HG02840 (cell line): ENCODE measurements around the gene NKG7.
A peak's percentile ranks its signal among the peaks of the same experiment; 100 is the strongest.
"Not testable (repeated sequence)": the region's sequence is repeated elsewhere in the genome, so short reads cannot be mapped to it uniquely, and the experiment has no call there.

Source experiments
- ATAC-seq: cut with Tn5 transposase; IDR thresholded peaks from one replicate; pipeline ENCODE4 v1.9.1; 2021; ENCODE audit warnings: mild to moderate bottlenecking, moderate library complexity, moderate number of reproducible peaks; ENCODE audit not compliant: unreplicated experiment, low FRiP score

NKG7 gene, protein sequence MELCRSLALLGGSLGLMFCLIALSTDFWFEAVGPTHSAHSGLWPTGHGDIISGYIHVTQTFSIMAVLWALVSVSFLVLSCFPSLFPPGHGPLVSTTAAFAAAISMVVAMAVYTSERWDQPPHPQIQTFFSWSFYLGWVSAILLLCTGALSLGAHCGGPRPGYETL

DNA sequence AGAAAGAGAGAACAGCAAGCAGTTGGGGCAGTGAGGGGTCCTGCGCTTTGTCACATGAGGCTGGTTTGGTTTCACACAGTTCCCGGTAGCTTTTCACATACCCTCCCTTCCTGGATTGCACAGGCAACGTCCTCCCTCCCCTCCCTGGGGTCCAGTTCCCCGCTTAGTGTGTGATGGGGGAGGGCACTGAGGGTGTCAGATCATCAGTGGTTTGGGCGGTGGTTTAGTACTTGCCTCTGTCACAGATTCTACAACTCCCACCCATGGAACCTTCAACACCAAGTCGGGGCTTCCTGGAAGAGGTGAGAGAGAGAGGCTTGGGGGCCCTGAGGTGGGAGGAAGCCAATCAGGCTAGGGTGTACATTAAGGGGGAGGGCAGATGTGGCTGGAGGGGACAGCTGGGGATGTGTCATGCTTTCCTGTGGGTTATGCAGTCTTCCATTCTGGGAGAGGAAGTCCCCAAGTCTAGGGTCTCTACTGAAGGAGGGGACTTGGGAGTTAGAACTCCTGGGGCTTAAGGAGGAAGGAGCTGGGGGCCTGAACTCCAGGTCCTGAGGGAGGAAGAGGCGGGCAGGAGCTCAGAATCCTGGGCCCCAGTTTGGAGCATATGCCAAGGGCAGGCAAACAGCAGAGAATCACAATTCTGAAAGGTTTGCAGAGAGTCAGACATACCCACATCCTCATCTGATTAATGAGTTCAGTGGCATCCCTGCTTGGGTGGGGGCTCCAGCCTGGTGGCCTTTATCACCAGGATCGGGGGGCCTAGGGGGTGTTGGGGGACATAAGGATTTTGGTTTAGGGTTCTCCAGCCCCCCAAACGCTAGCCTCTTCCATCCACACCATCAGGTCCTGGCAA lies at the start of gene NKG7:
NKG7 (minus strand) TSS at position 6 of the 856 bp plus-strand sequence. CDS start 119 bp downstream, outside the sequence.
- no peak for ATAC-seq

DNA sequence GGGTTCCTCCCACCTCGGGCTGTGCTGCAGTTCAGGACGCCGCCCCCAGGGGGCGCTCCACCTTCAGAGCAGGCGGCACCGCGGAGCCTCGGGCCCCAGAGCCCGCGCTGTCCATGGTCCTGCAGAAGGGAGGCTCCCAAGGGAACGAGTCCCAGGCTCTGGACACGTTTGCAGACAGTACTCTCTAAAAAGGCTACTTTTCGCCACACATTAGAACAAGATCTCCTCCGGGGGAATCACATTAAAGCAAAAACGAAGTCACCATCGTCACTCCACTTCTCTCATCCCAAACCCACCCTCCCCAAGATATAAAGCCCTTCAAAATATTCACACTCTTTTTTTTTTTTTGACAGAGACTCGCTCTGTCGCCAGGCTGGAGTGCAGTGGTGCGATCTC lies 49.6 kb upstream of the NKG7 start:
- ATAC-seq = no peak

DNA sequence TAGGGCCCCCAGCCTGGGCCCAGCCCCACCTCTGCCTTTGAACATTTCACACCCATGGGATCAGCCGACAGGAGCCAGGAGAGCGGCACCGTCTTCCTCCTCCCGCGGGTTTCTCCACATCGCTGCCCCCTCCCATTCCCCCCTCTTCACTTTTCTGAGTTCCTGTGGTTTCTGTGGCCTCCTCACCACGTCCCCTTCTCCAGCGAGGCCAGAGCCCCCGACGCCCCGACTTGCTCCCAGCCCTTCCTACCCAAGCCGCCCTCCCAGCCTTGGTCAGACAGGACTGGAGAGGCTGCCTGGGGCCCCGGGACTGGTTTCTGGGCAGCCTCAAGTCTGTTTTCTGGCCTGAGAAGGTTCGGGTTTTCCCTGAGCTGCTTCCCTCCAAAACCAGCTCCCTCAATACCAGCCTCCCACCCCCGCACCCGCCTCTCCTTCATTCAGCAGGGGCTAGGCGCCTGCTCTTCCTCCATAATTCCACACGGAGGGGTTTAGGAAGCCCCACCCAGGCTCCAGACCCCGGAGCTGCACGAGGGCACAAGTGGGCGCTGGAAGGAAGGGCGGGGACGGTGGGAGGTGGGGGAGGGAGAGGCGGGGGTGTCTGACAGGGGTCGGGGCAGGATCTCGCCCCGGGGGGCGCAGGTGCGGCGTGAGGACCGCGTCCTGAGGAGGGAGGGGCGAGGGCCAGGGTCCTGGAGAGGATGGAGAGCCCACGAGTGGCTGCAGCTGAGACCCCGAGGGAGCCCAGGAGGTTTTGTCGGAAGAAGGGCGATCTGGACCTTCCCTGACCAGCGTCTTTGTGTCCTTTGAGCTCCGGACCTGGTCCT lies 49.0 kb upstream of the NKG7 start:
- no peak for ATAC-seq

DNA sequence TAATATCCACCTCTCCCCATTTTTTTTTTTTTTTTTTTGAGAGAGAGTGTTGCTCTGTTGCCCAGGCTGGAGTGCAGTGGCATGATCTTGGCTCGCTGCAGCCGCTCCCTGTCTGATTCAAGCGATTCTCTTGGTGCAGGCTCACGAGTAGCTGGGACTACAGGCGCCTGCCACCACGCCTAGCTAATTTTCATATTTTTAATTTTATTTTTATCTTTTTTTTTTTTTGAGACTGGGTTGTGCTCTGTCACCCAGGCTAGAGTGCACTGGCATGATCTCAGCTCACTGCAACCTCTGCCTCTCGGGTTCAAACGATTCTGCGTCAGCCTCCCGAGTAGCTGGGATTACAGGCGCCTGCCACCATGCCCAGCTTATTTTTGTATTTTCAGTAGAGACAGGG lies 48.1 kb upstream of the NKG7 start:
- ATAC-seq = not testable (repeated sequence)

DNA sequence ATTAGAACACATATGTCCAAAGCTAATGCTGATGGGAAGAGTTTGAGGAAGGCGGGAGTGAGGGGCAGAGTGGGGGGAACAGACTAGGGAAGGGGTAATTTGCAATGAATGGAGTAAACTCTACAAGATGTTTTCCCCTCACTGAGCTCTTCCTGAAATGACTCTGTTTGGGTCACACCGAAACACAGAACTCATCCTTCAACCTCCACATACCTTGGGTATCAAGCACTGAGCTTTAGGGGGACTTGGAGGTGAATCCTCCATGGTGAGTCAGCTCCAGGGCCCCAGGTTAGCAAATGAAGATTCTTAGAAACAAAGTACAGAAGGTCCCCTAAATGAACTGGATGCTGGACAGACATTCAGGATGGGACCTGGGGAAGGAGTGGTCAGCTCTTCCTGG lies 46.3 kb upstream of the NKG7 start:
- no peak for ATAC-seq

DNA sequence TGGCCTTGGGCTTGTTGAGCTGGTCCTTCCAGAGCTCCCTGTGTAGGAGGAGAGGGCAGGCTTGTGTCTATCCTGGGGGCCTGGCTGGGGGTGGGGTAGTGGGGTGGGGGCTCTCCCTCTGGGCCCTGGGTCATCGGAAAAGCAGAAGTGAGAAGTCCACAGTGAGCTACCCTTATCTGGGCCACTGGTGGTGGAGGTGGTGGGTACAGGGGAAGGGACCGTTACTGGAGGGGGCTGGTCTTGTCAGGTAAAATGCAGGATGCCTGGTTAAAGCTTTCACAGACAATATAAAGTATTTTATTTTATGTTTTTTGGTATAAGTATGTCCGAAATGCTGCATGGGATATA lies 45.3 kb upstream of the NKG7 start:
- peak; percentile 40 for ATAC-seq

DNA sequence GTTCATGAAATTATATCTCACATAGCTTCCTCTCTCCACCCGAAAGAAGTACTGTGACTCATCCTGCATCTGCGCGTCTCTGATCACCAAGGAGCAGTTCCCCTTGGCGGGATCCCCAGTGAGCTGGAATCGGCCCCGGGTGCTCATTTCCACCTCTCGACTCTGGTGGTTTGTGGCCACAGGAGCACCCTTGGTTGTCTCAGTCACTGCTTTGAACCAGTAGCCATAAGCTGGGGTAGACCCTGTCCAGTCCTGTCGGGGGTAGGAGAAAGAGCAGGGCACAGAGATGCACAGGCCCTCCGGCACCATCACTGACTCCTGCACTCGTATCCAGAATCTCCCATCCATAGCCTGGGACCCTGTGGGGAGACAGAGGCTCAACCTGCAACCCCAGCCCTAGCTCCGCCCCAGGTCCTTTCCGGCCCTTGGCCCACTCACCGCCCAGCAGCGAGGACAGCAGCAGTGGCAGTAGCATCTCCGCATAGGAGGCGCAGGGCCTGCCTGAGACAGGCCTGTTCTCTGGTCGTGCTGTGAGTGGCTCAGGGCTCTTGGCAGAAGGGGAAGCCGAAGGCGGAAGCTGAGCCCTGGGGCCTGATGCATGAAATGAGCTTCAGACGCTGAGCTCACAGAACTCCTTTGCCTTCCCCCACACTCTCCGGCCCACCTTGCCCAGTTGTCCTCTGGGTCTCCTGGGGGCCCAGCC lies 44.8 kb upstream of the NKG7 start, which contains the start of gene SIGLEC10:
SIGLEC10 (minus strand) TSS at position 536 of the 703 bp plus-strand sequence; CDS start at position 475, 61 bp downstream.
- peak; percentile 58 for ATAC-seq

DNA sequence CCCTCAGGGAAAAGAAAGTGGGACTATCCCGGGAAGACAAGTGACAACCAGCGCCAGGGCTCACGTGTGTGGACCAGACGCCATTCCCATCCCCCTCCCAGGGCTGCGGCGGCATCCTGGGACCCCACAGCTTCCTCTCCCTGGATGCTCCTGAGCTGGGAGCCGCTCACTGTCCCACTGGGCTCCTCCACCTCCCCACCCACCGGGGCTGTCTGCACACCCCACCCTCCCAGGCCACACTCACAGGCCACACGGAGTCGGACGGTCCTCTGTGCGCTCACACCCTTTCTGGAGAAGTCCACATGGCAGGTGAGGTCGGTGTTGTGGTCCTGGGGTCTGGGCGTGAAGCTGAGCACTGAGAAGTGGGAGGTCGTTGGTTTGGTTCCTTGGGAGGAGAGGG lies 44.0 kb upstream of the NKG7 start:
- ATAC-seq = not testable (repeated sequence)

DNA sequence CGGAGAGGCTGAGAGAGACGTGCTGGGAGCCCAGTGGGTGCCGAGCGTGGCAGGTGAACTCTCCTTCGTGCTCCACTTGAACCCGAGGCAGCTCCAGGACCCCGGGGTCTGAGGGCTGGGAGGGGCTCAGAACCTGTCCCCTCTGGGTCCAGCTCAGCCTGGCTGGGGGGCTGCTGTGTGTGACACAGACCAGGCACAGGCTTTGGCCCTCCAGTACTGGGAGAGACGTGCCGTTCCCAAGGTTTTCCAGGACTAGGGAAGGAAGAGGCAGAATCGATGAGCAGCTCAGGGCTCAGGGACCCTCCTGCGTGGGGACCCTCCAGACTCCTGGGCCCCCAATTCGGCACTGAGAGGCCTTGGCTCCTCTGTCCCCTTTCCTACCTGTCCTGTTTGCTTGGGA lies 42.7 kb upstream of the NKG7 start:
- no peak for ATAC-seq

DNA sequence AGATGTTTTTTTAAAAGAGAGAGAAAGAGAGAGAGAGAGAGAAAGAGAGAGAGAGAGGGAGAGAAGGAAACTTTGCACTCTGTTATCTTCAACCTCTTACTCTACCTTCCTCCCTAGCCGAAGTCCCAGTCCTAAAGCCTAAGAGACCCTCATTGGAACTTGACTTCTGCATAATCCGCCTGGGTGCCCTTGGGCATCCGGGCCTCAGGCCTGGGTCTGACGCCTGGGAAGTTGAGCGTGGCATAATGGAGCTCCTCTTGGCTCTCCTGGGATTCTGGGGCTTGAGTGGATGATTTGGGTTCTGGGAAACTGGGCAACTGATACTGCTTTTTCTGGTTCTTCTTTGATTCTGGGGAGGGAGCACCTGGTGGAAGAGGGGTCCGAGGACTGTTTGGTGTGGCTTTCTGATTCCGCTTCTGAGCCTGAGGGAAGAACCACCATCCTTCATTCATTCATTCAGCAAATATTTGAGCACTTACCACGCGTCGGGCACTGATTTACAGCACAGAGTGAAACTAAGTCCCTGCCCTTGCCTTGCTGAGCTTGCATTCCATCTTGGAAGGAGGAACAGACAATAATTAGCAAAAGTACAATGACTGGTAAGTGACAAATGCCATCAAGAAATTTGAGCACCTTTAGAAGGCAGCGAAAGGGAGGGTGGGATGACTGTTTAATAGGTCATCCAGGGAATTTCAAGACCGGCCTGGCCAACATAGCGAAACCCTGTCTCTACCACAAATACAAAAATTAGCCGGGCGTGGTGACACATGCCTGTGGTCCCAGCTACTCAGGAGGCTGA lies 38.7 kb upstream of the NKG7 start:
- no peak for ATAC-seq

DNA sequence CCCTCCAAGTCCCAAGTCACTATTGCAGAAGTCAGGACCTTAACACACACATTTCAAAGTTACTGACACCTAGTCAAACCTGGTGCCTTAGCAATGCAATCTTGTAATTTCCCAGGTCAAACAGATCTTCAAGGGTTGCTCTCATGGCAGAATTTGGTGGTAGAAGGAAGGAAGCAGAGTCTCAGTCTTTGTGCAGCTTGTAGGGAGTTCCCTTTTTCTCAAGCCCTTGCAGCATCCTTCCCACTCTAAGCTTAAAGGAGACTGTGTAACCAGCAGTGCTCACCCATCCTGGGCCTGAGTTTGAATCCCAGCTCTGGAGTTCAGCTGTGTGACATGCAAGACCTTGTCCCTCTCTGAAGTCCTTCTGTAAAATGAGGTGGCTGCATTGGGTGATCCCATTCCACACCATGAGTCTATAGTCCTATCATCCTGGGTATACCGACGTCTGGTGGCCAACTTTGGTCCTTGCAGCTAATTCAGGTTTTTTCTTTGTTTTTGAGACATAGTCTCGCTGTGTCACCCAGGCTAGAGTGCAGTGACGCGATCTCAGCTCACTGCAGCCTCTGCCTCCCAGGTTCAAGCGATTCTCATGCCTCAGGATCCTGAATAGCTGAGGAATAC lies 35.2 kb upstream of the NKG7 start:
- no peak for ATAC-seq

DNA sequence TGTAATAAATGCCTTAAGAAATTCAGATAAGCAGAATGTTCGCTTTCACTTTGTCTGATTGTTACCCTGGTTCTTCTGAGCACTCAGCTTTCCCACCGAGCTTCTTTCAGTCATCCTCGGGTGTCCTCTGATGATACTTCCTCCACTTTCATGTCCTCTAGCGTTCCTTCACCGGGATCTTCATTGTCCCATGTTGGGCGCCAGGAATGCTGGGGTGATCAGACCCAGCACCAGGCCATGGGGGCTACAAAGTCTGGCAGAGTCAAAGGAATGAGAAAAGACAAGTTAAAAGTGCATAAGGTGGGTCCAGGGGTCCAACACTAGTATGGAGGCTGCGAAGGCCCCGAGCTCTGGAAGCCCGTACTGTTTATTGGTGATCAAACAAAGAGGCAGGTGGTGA lies 29.7 kb upstream of the NKG7 start:
- ATAC-seq = no peak

DNA sequence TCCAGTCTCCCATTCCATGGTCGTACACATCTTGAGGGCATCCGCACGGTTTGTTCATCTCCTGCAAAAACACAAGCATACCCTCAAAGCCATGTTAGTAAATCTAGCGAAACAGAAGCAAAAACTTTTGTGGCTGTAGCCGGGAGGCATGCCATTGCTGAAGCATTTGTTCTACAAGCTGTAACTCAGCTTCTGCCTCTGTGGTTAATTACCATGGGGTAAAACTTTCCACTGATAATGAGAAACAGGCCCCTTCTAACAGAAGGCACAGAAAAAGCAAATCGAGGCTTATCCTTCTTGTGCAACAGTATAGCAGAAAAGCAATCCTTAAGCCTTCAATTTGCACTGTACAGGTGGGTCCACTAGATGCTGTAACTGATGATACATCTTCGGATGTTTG lies 27.5 kb upstream of the NKG7 start:
- not testable (repeated sequence) for ATAC-seq

DNA sequence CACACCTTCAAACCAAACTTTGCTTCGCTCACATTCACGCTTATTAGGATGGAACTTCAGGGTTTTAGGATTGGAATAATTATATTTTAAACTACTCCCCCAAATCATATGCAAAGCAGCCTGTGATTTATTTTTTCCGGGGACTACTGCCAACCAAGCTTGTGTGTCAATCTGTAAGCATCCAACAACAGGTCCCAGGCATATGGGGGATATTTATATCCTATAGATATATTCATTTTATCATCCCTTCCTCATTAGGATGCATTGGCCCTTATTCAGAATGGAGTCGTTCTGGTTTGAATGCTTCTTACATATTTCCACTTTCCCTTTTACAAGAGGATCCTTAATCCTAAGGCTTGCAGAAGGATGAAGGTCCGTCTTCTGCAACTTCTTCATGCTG lies 26.8 kb upstream of the NKG7 start:
- no peak for ATAC-seq

DNA sequence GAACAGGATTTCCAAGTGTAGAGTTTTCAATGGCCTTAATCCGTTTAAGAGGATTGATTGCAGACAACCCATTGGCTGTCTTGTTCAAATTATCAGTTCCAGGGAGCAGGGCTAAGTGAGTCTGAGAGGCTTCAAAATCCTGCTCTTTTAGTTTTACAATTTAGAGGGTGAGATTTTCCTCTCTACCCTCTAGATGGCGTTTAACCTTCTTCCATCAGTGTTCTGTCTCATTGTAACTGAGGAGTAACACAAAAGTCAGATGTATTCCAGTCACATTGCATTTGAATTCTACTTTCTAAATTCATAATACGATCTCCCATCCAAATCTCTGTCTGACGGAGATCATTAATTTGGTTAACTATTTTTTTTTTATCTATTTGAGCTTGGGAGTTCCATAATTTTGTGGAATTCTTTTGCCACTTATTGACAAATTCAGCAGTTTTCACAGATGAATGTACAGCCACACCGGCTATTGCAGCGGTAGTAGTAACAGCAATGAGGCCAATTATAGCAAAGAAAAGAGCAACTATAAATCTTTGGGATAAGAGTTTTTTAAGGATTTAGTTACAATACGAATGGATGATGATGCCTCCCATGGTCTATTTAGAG lies 25.7 kb upstream of the NKG7 start:
- no peak for ATAC-seq

DNA sequence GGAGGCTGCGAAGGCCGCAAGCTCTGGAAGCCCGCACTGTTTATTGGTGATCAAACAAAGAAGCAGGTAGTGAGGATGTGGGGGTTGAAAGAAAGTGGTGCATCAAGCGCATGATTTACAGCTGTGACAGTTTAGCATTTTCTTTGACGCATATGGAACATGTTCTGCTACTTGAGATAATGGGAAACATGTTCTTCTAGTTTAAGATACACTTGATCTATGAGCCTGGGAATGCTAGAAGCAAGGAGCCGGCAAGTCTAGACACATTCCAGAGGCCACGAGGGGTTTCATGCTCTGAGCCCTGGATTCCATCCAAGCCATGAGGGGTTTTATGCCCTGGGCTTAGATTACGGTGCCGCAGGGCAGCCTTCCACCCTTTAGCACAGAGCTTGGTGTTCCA lies 25.0 kb upstream of the NKG7 start:
- not testable (repeated sequence) for ATAC-seq

DNA sequence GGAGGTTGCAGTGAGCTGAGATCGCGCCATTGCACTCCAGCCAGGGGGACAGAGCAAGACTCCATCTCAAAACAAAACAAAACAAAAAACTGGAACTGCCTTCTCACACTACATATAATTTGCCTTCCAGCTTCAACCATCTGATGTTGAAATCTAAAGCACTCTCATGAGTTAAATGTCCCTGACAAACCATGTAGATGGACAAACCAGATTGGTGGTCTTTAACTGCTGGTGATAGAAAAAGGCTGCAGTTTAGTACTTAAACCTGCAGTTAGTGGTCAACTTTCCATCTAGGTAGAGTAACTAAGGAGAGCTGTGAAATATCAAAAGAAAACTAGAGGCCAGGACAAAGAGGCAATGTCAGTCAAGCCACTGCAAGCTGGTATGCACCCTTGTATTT lies 23.7 kb upstream of the NKG7 start:
- no peak for ATAC-seq

DNA sequence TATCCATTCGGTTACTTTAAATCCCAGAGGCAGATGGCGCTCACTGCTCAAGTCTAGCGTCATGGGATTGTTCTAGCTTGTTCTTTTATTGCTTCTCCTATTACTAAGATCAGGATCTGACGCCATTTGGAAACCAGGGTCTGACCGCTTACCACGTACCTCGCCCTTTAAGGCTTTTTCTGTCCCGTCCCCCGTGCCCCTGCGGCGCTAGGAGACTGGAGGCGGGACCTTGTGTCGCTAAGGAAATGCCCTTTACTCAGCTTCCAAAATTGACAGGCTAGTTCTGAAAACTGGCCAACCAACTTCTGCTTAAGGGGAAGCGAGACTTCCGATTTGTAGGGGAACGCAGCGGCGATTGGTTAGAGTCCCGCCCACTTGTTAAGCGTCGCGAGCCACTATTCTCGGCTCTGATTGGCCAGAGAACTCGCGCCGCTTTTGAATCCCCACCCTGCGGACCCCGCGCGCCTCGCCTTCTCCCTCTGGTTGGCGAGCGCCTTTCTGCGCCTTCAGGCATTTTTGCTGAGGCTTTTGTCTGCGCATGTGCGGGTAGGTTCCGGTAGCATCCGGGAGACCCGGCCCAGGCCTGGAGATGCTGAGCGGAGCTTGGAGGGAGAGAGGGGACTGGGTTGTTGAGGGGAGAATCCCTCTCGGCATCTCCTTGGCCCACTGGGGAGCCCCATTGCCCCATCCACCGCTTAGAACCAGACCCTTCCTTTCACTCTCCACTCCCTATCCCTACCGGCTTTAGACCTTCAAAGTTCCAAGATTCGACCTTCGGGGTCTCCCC lies 21.8 kb upstream of the NKG7 start:
- ATAC-seq = peak; percentile 94
